AG04449 (cell line): Measurements from ENCODE around the gene NCR2.
"Not testable (repeated sequence)": the region's sequence is repeated elsewhere in the genome, so short reads cannot be mapped to it uniquely, and the experiment has no call there.

Experiments
- CTCF ChIA-PET: fragments of 350-600 bp; formaldehyde crosslinking; extraction: SDS; loops from one replicate; lab custom pipeline; 2021; ENCODE audit warnings: antibody characterized with exemption; lab: Yijun Ruan, JAX
- POLR2A ChIA-PET: fragments of 400-600, 350-600 bp; formaldehyde crosslinking; extraction: SDS; loops from one replicate; lab custom pipeline; 2020; ENCODE audit warnings: antibody characterized with exemption, inconsistent platforms; lab: Yijun Ruan, JAX
- DNase-seq: peaks from one replicate; pipeline ENCODE4 v3.0.0-alpha.2; 2010; ENCODE audit warnings: low read depth, low spot score
- H3K4me3 ChIP-seq: 2 replicates; pipeline ENCODE4 v1.5.1; 2011; ENCODE audit warnings: low read depth, mild to moderate bottlenecking, control low read depth, low read length
- TF ChIP-seq, protein P1 (sequence below): IDR thresholded peaks from one replicate; pipeline ENCODE4 v1.5.1; 2011; ENCODE audit warnings: mild to moderate bottlenecking, moderate library complexity, low read length, control low read depth, inconsistent platforms; ENCODE audit not compliant: insufficient read depth; ENCODE audit errors: missing control alignments

NCR2 gene

DNA sequence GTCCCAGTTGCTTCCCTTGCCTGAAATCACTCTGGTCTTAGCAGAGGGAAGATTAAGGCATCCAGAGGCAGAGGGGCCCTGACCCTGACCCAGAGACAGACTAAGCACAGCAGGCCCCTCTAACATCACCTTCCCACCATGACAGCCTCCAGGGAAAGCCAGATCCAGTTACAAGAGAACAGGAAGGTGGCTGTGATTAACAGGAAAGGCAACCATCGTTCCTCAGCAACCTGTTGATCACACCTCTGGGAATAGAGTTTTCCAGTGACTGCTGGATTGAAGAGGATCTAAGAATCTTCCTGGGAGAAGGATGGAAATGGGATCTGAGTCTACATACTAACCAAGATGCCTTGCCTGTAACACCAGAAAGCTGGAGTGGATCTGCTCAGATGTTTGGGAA, 43.7 kb upstream of the NCR2 start:
- no peak for DNase-seq
- ChIA-PET CTCF (no interaction called here), POLR2A (no interaction called here)
- no peak overlapping the region for H3K4me3 ChIP-seq
- TF ChIP-seq, protein P1, sequence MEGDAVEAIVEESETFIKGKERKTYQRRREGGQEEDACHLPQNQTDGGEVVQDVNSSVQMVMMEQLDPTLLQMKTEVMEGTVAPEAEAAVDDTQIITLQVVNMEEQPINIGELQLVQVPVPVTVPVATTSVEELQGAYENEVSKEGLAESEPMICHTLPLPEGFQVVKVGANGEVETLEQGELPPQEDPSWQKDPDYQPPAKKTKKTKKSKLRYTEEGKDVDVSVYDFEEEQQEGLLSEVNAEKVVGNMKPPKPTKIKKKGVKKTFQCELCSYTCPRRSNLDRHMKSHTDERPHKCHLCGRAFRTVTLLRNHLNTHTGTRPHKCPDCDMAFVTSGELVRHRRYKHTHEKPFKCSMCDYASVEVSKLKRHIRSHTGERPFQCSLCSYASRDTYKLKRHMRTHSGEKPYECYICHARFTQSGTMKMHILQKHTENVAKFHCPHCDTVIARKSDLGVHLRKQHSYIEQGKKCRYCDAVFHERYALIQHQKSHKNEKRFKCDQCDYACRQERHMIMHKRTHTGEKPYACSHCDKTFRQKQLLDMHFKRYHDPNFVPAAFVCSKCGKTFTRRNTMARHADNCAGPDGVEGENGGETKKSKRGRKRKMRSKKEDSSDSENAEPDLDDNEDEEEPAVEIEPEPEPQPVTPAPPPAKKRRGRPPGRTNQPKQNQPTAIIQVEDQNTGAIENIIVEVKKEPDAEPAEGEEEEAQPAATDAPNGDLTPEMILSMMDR = no peak

DNA sequence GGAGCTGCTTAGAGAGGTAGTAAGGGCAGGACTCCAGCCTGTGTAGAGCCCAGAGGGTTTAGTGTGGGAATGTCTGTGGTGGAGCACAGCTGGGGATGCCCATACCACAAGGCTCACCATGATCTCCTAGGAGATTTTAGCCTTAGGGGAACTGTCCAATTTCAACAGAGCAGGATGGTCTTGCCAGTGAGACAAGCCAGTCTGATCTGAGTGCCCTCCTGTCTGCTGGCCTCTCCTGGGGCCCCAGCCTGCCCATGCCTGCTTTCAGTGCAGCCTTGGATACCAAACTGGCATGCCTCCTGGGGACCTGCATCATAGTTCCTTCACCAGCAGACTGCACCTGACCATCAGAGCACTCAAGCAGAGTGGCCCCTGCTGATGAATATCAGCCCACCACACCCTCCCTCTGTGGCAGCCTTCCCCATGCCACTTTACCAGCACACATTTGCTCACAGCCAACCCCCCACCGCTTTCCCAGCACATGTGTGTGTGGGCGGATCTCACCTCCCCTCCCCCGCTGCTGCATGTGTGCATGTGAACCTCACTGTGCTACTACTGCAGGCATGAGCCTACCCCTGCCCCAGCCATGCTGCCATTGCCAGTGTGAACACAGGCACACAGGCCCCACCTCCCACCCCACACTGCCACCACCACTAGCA, 41.1 kb upstream of the NCR2 start:
- CTCF ChIA-PET = interaction anchor here (2.1 kb wide), 1 partner anchor 13 kb away, joined by 12 read pairs; no protein-coding TSS in a partner anchor
- POLR2A ChIA-PET = no interaction called here
- DNase-seq = no peak

DNA sequence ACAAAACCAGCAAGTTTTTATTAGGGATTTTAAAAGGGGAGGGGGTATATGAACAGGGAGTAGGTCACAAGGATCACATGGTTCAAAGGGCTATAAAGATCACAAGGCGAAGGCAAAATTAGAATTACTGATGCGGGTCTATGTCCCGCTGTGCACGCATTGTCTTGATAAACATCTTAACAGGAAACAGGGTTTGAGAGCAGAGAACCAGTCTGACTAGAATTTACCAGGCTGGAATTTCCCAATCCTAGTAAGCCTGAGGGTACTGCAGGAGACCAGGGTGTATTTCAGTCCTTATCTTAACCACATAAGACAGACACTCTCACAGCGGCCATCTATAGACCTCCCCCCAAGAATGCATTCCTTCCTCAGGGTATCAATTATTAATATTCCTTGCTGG, 38.2 kb upstream of the NCR2 start:
- CTCF ChIA-PET = interaction anchor here (1.2 kb wide), 1 partner anchor 9 kb away, joined by 8 read pairs; no protein-coding TSS in a partner anchor
- H3K4me3 ChIP-seq, DNase-seq, POLR2A ChIA-PET: not testable (repeated sequence)

More for the DNA sequence above, 41.1 kb upstream of the NCR2 start:
- H3K4me3 ChIP-seq = no peak overlapping the region
- TF ChIP-seq, protein P1 = no peak

DNA sequence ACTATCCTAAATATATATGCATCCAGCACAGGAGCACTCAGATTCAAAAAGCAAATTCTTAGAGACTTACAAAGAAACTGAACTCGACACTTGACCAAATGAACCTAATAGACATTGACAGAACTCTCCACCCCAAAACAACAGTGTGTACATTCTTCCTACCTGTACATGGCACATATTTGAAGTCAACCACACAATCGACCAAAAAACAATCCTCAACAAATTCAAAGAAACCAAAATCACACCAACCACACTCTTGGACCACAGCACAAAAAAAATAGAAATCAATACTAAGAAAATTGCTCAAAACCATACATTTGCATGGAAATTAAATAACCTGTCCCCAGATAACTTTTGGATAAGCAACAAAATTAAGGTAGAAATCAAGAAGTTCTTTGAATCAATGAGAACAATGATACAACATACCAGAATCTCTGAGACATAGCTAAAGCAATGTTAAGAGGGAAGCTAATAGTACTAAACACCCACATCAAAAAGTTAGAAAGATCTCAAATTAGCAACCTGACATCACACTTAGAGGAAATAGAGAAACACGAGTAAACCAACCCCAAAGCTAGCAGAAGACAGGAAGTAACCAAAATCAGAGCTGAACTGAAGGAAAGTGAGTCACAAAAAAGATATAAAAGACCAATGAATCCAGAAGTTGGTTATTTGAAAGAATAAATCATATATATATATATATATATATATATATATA, 36.5 kb upstream of the NCR2 start:
- CTCF ChIA-PET = interaction anchor here (1.2 kb wide), 1 partner anchor 8 kb away, joined by 8 read pairs; no protein-coding TSS in a partner anchor
- no peak for DNase-seq
- POLR2A ChIA-PET = no interaction called here
- TF ChIP-seq, protein P1 = no peak
- H3K4me3 ChIP-seq = no peak overlapping the region

DNA sequence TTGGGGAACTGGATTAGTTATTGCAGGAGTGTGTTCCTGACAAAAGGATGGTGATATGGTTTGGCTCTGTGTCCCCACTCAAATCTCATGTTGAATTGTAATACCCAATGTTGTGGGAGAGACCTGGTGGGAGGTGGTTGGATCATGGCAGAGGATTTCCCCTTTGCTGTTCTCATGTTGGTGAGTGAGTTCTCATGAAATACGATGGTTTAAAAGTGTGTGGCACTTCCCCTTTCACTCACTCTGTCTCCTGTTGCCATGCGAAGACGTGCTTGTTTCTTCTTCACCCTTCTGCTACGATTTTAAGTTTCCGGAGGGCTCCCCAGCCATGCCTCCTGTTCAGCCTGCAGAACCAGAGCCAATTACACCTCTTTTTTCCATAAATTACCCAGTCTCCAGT, 32.8 kb upstream of the NCR2 start:
- TF ChIP-seq, protein P1 = no peak
- POLR2A ChIA-PET = no interaction called here
- CTCF ChIA-PET = no interaction called here
- H3K4me3 ChIP-seq = no peak overlapping the region
- no peak for DNase-seq

DNA sequence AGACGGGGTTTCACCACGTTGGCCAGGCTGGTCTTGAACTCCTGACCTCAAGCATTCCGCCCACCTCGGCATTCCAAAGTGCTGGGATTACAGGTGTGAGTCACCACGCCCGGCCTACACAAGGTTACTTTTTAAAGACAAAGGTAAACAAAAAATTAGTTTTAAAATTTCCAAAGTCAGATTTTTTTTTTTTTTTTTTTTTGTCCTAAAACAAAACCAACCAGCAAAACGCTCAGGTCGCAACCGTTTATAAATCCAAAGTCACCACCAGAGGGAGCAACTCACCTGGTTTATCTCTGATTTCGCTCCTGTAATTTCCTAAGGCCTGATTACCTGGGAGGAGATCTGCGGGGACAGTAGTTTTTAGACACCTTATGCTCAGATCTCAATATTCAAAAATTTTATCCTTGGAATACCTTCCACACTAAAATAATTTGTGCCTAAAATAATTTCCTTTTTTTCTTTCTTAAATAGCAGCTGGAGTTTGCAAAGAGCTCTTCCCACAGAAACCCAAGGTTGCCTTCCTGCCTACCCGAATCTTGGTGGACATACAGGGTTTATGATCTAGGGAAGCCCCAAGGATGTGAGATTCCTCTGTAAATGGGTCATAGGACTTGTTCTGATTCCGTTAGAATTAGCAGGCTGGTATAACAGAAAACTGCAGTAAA, 29.1 kb upstream of the NCR2 start:
- ChIA-PET POLR2A (no interaction called here), CTCF (interaction anchor here (1.2 to 10.8 kb wide), 9 partner anchors 8 to 480 kb away, joined by 3 to 167 read pairs (median 8); no protein-coding TSS in a partner anchor)
- no peak for DNase-seq
- no peak overlapping the region for H3K4me3 ChIP-seq
- TF ChIP-seq, protein P1 = peak; percentile 42
